ENCODE measurements around the gene SREK1IP1.

The SREK1IP1 gene

GRCh38 chr5:64767959-64768357, 533 bp downstream of the SREK1IP1 start:
- Histone ChIP-seq H3K9me3 (ENCODE audit: control insufficient read depth, low read length) (no peaks in the 10 kb centered on the region), H3K36me3 (ENCODE audit: control insufficient read depth, insufficient read depth, low read length) (no peaks in the 10 kb centered on the region), H3K4me3 (ENCODE audit: insufficient read depth, low read depth, low read length, poor library complexity, severe bottlenecking) (peak overlapping the region; percentile 96), H3K27ac (ENCODE audit: insufficient read depth, low read length, poor library complexity, severe bottlenecking) (peak overlapping the region; percentile 85), H3K27me3 (replicated peaks; ENCODE audit: control insufficient read depth, insufficient read depth, low read length, poor library complexity, severe bottlenecking) (no peaks in the 10 kb centered on the region), H3K4me1 (ENCODE audit: control insufficient read depth, insufficient read depth, low read length, poor library complexity, severe bottlenecking) (peaks cover 20% of the 10 kb centered on the region)
- DNase-seq: no peak

GRCh38 chr5:64766941-64767340, 1.6 kb downstream of the SREK1IP1 start:
- H3K27ac ChIP-seq (ENCODE audit: insufficient read depth, low read length, poor library complexity, severe bottlenecking): no peak overlapping the region
- no peaks in the 10 kb centered on the region for H3K9me3 ChIP-seq (ENCODE audit: control insufficient read depth, low read length)
- no peak for DNase-seq
- H3K27me3 ChIP-seq (replicated peaks; ENCODE audit: control insufficient read depth, insufficient read depth, low read length, poor library complexity, severe bottlenecking): no peaks in the 10 kb centered on the region
- no peaks in the 10 kb centered on the region for H3K36me3 ChIP-seq (ENCODE audit: control insufficient read depth, insufficient read depth, low read length)
- H3K4me1 ChIP-seq (ENCODE audit: control insufficient read depth, insufficient read depth, low read length, poor library complexity, severe bottlenecking): peaks cover 20% of the 10 kb centered on the region
- no peak overlapping the region for H3K4me3 ChIP-seq (ENCODE audit: insufficient read depth, low read depth, low read length, poor library complexity, severe bottlenecking)

- Histone ChIP-seq H3K4me3 (ENCODE audit: insufficient read depth, low read depth, low read length, poor library complexity, severe bottlenecking) (no peak overlapping the region), H3K27ac (ENCODE audit: insufficient read depth, low read length, poor library complexity, severe bottlenecking) (no peak overlapping the region), H3K9me3 (ENCODE audit: control insufficient read depth, low read length) (no peaks in the 10 kb centered on the region), H3K36me3 (ENCODE audit: control insufficient read depth, insufficient read depth, low read length) (peaks cover 6% of the 10 kb centered on the region), H3K4me1 (ENCODE audit: control insufficient read depth, insufficient read depth, low read length, poor library complexity, severe bottlenecking) (peaks cover 20% of the 10 kb centered on the region), H3K27me3 (replicated peaks; ENCODE audit: control insufficient read depth, insufficient read depth, low read length, poor library complexity, severe bottlenecking) (no peaks in the 10 kb centered on the region)
- DNase-seq: no peak
Measured at GRCh38 chr5:64765804-64766504, 2.5 kb downstream of the SREK1IP1 start.

- H3K27ac ChIP-seq (ENCODE audit: insufficient read depth, low read length, poor library complexity, severe bottlenecking): no peak overlapping the region
Measured at GRCh38 chr5:64763948-64764503, 4.5 kb downstream of the SREK1IP1 start.

GRCh38 chr5:64759960-64760660, 8.4 kb downstream of the SREK1IP1 start:
- no peaks in the 10 kb centered on the region for H3K9me3 ChIP-seq (ENCODE audit: control insufficient read depth, low read length)
- no peak for DNase-seq
- no peaks in the 10 kb centered on the region for H3K4me1 ChIP-seq (ENCODE audit: control insufficient read depth, insufficient read depth, low read length, poor library complexity, severe bottlenecking)
- no peak overlapping the region for H3K27ac ChIP-seq (ENCODE audit: insufficient read depth, low read length, poor library complexity, severe bottlenecking)
- H3K27me3 ChIP-seq (replicated peaks; ENCODE audit: control insufficient read depth, insufficient read depth, low read length, poor library complexity, severe bottlenecking): no peaks in the 10 kb centered on the region
- peaks cover 6% of the 10 kb centered on the region for H3K36me3 ChIP-seq (ENCODE audit: control insufficient read depth, insufficient read depth, low read length)
- H3K4me3 ChIP-seq (ENCODE audit: insufficient read depth, low read depth, low read length, poor library complexity, severe bottlenecking): no peak overlapping the region

More at GRCh38 chr5:64763948-64764503, 4.5 kb downstream of the SREK1IP1 start:
- DNase-seq: no peak
- Histone ChIP-seq H3K27me3 (replicated peaks; ENCODE audit: control insufficient read depth, insufficient read depth, low read length, poor library complexity, severe bottlenecking) (no peaks in the 10 kb centered on the region), H3K36me3 (ENCODE audit: control insufficient read depth, insufficient read depth, low read length) (peaks cover 6% of the 10 kb centered on the region), H3K9me3 (ENCODE audit: control insufficient read depth, low read length) (no peaks in the 10 kb centered on the region), H3K4me3 (ENCODE audit: insufficient read depth, low read depth, low read length, poor library complexity, severe bottlenecking) (no peak overlapping the region), H3K4me1 (ENCODE audit: control insufficient read depth, insufficient read depth, low read length, poor library complexity, severe bottlenecking) (peaks cover 14% of the 10 kb centered on the region)

- DNase-seq: no peak
- H3K27ac ChIP-seq (ENCODE audit: insufficient read depth, low read length, poor library complexity, severe bottlenecking): no peak overlapping the region
- H3K36me3 ChIP-seq (ENCODE audit: control insufficient read depth, insufficient read depth, low read length): peaks cover 11% of the 10 kb centered on the region
- H3K4me1 ChIP-seq (ENCODE audit: control insufficient read depth, insufficient read depth, low read length, poor library complexity, severe bottlenecking): no peaks in the 10 kb centered on the region
- H3K4me3 ChIP-seq (ENCODE audit: insufficient read depth, low read depth, low read length, poor library complexity, severe bottlenecking): no peak overlapping the region
- no peaks in the 10 kb centered on the region for H3K9me3 ChIP-seq (ENCODE audit: control insufficient read depth, low read length)
- H3K27me3 ChIP-seq (replicated peaks; ENCODE audit: control insufficient read depth, insufficient read depth, low read length, poor library complexity, severe bottlenecking): no peaks in the 10 kb centered on the region
Measured at GRCh38 chr5:64758901-64759300, 9.6 kb downstream of the SREK1IP1 start.

- peaks cover 7% of the 10 kb centered on the region for H3K36me3 ChIP-seq (ENCODE audit: control insufficient read depth, insufficient read depth, low read length)
- no peak for DNase-seq
- no peaks in the 10 kb centered on the region for H3K9me3 ChIP-seq (ENCODE audit: control insufficient read depth, low read length)
- H3K4me1 ChIP-seq (ENCODE audit: control insufficient read depth, insufficient read depth, low read length, poor library complexity, severe bottlenecking): no peaks in the 10 kb centered on the region
- no peak overlapping the region for H3K4me3 ChIP-seq (ENCODE audit: insufficient read depth, low read depth, low read length, poor library complexity, severe bottlenecking)
- no peaks in the 10 kb centered on the region for H3K27me3 ChIP-seq (replicated peaks; ENCODE audit: control insufficient read depth, insufficient read depth, low read length, poor library complexity, severe bottlenecking)
- no peak overlapping the region for H3K27ac ChIP-seq (ENCODE audit: insufficient read depth, low read length, poor library complexity, severe bottlenecking)
Measured at GRCh38 chr5:64754066-64754465, 14.4 kb downstream of the SREK1IP1 start.

GRCh38 chr5:64749385-64749784, 19.1 kb downstream of the SREK1IP1 start:
- Histone ChIP-seq H3K4me1 (ENCODE audit: control insufficient read depth, insufficient read depth, low read length, poor library complexity, severe bottlenecking) (no peaks in the 10 kb centered on the region), H3K27ac (ENCODE audit: insufficient read depth, low read length, poor library complexity, severe bottlenecking) (no peak overlapping the region), H3K9me3 (ENCODE audit: control insufficient read depth, low read length) (no peaks in the 10 kb centered on the region), H3K27me3 (replicated peaks; ENCODE audit: control insufficient read depth, insufficient read depth, low read length, poor library complexity, severe bottlenecking) (no peaks in the 10 kb centered on the region), H3K36me3 (ENCODE audit: control insufficient read depth, insufficient read depth, low read length) (peaks cover 7% of the 10 kb centered on the region), H3K4me3 (ENCODE audit: insufficient read depth, low read depth, low read length, poor library complexity, severe bottlenecking) (no peak overlapping the region)
- no peak for DNase-seq

- Histone ChIP-seq H3K36me3 (ENCODE audit: control insufficient read depth, insufficient read depth, low read length) (no peaks in the 10 kb centered on the region), H3K27ac (ENCODE audit: insufficient read depth, low read length, poor library complexity, severe bottlenecking) (no peak overlapping the region), H3K4me3 (ENCODE audit: insufficient read depth, low read depth, low read length, poor library complexity, severe bottlenecking) (no peak overlapping the region), H3K4me1 (ENCODE audit: control insufficient read depth, insufficient read depth, low read length, poor library complexity, severe bottlenecking) (no peaks in the 10 kb centered on the region), H3K27me3 (replicated peaks; ENCODE audit: control insufficient read depth, insufficient read depth, low read length, poor library complexity, severe bottlenecking) (no peaks in the 10 kb centered on the region), H3K9me3 (ENCODE audit: control insufficient read depth, low read length) (no peaks in the 10 kb centered on the region)
- DNase-seq: no peak
Measured at GRCh38 chr5:64746446-64746845, 22.0 kb downstream of the SREK1IP1 start.

GRCh38 chr5:64744914-64745313, 23.6 kb downstream of the SREK1IP1 start:
- no peak overlapping the region for H3K27ac ChIP-seq (ENCODE audit: insufficient read depth, low read length, poor library complexity, severe bottlenecking)
- H3K9me3 ChIP-seq (ENCODE audit: control insufficient read depth, low read length): no peaks in the 10 kb centered on the region
- no peak for DNase-seq
- peaks cover 2% of the 10 kb centered on the region for H3K36me3 ChIP-seq (ENCODE audit: control insufficient read depth, insufficient read depth, low read length)
- H3K4me3 ChIP-seq (ENCODE audit: insufficient read depth, low read depth, low read length, poor library complexity, severe bottlenecking): no peak overlapping the region
- H3K27me3 ChIP-seq (replicated peaks; ENCODE audit: control insufficient read depth, insufficient read depth, low read length, poor library complexity, severe bottlenecking): no peaks in the 10 kb centered on the region
- no peaks in the 10 kb centered on the region for H3K4me1 ChIP-seq (ENCODE audit: control insufficient read depth, insufficient read depth, low read length, poor library complexity, severe bottlenecking)

All from effector memory CD4-positive, alpha-beta T cell (primary cell).